HepG2 (cell line): ENCODE results near the gene DSCAM. TPM values are rescaled to one million over a fixed set of nuclear protein-coding genes. Genes with fewer than 3 reads are reported as not detected.

Source experiments
- ATAC-seq: fragments of 200-7000 bp; cut with Tn5 transposase; 3 replicates; pipeline ENCODE4 v1.9.1; 2020; ENCODE audit warnings: mild to moderate bottlenecking, moderate library complexity
- BruUV-seq: library from RNA; stranded (reverse); fragments of 400-500 nt; replicated peaks from 2 replicates; lab custom pipeline; 2021; lab: Mats Ljungman, UMichigan
- CTCF ChIA-PET: fragments of 300-600 bp; formaldehyde crosslinking; extraction: SDS; loops from one replicate; lab custom pipeline; 2021; ENCODE audit warnings: low total read pairs, inconsistent platforms, low intra/inter-chr PET ratio; lab: Yijun Ruan, JAX
- POLR2A ChIA-PET: fragments of 350-600 bp; sonication (Branson Sonifier 250); formaldehyde crosslinking; loops from one replicate; lab custom pipeline; 2020; ENCODE audit warnings: antibody characterized with exemption, inconsistent platforms; lab: Yijun Ruan, JAX
- DNase-seq: peaks from one replicate; pipeline ENCODE4 v3.0.0-alpha.2; 2015; ENCODE audit warnings: low spot score
- FAIRE-seq: peaks from 3 replicates; lab custom pipeline; 2011; peaks lifted over from hg19 to GRCh38; lab: Jason Lieb, UNC
- H2AFZ ChIP-seq: one replicate; pipeline ENCODE4 v1.6.1; 2011; ENCODE audit warnings: low read length, inconsistent platforms
- H3K27ac ChIP-seq: fragments of 300-600 bp; 3 replicates; pipeline ENCODE4 v1.8.0; 2011; ENCODE audit warnings: mixed run types, mild to moderate bottlenecking, mixed read lengths, low read length, inconsistent platforms; ENCODE audit not compliant: insufficient read depth; ENCODE audit errors: extremely low read length
- H3K27me3 ChIP-seq, 2 experiments: fragments of 200-600 bp in 1 of 2; 2 replicates in 1 of 2; 3 replicates in 1 of 2; pipeline versions ENCODE4 v1.6.0 to v1.8.0; 2011; ENCODE audit warnings: low read length in 2 of 2, mild to moderate bottlenecking in 2 of 2, moderate library complexity in 2 of 2, inconsistent platforms in 1 of 2; ENCODE audit not compliant: insufficient read depth in 2 of 2, control insufficient read depth in 1 of 2
- H3K36me3 ChIP-seq, 2 experiments: fragments of 200-600 bp in 1 of 2; replicated peaks in 1 of 2; 2 replicates in 1 of 2; 3 replicates in 1 of 2; pipeline versions ENCODE4 v1.5.1 to v1.8.0; 2011; ENCODE audit warnings: low read length in 2 of 2, inconsistent platforms in 1 of 2; ENCODE audit not compliant: insufficient read depth in 2 of 2, control insufficient read depth in 1 of 2
- H3K4me1 ChIP-seq: 2 replicates; pipeline ENCODE4 v1.5.1; 2012; ENCODE audit warnings: low read length, inconsistent platforms; ENCODE audit not compliant: insufficient read depth
- H3K4me2 ChIP-seq: 2 replicates; pipeline ENCODE4 v1.6.0; 2011; ENCODE audit warnings: low read depth, low read length, inconsistent platforms
- H3K4me3 ChIP-seq, 3 experiments: fragments of 200-600 bp in 1 of 3; sonication (generic), shearing (Covaris generic) in 1 of 3; replicated peaks in 1 of 3; 2 replicates each; pipeline ENCODE4 v1.5.1; 2011 to 2016; ENCODE audit warnings: low read length in 3 of 3, inconsistent platforms in 2 of 3, low read depth in 2 of 3, mild to moderate bottlenecking in 2 of 3, control low read depth in 1 of 3, mixed read lengths in 1 of 3; ENCODE audit not compliant: insufficient read depth in 1 of 3
- H3K79me2 ChIP-seq: one replicate; pipeline ENCODE4 v1.6.1; 2011; ENCODE audit warnings: low read length, inconsistent platforms; ENCODE audit not compliant: insufficient read depth
- H3K9ac ChIP-seq: 2 replicates; pipeline ENCODE4 v1.6.0; 2011; ENCODE audit warnings: mild to moderate bottlenecking, low read depth, low read length, inconsistent platforms; ENCODE audit not compliant: insufficient read depth
- H3K9me3 ChIP-seq: 2 replicates; pipeline ENCODE4 v1.5.1; 2012; ENCODE audit warnings: mild to moderate bottlenecking, low read length
- H4K20me1 ChIP-seq: 2 replicates; pipeline ENCODE4 v1.6.0; 2011; ENCODE audit warnings: inconsistent platforms, mild to moderate bottlenecking, low read length, moderate library complexity; ENCODE audit not compliant: insufficient read depth
- ATF7-NPFF ChIP-seq: sonication (generic); formaldehyde crosslinking; IDR thresholded peaks from 2 replicates; pipeline ENCODE4 v1.8.1; 2023; ENCODE audit warnings: mild to moderate bottlenecking, low read depth, missing genetic modification reagents, moderate library complexity
- BCL3 ChIP-seq: sonication (generic); formaldehyde crosslinking; IDR thresholded peaks from 2 replicates; pipeline ENCODE4 v1.5.1; 2020; ENCODE audit warnings: mild to moderate bottlenecking, missing genetic modification reagents, moderate library complexity
- ELF3 ChIP-seq: IDR thresholded peaks from 2 replicates; pipeline ENCODE4 v1.6.1; 2016; ENCODE audit warnings: missing genetic modification reagents, missing compliant biosample characterization
- HOXA5 ChIP-seq: sonication (generic); formaldehyde crosslinking; IDR thresholded peaks from 2 replicates; pipeline ENCODE4 v1.4.0; 2020; ENCODE audit warnings: missing genetic modification reagents
- KLF16 ChIP-seq, 2 experiments: sonication (generic) in 1 of 2; formaldehyde crosslinking in 1 of 2; IDR thresholded peaks; 2 replicates each; pipeline versions ENCODE4 v1.6.1 to v1.8.0; 2016 to 2023; ENCODE audit warnings: missing genetic modification reagents in 2 of 2, missing compliant biosample characterization in 1 of 2
- KLF6 ChIP-seq: IDR thresholded peaks from 2 replicates; pipeline ENCODE4 v1.8.0; 2016; ENCODE audit warnings: missing biosample characterization, missing genetic modification reagents
- MIER2 ChIP-seq: IDR thresholded peaks from 2 replicates; pipeline ENCODE4 v1.6.1; 2016; ENCODE audit warnings: missing biosample characterization, missing genetic modification reagents
- MTA1 ChIP-seq: sonication (generic); formaldehyde crosslinking; IDR thresholded peaks from 2 replicates; pipeline ENCODE4 v1.4.0; 2020; ENCODE audit warnings: missing genetic modification reagents, mild to moderate bottlenecking, borderline replicate concordance
- MTF2 ChIP-seq: sonication (generic); formaldehyde crosslinking; IDR thresholded peaks from 2 replicates; pipeline ENCODE4 v1.5.0; 2020; ENCODE audit warnings: missing genetic modification reagents, borderline replicate concordance
- NPAS2 ChIP-seq: sonication (generic); formaldehyde crosslinking; IDR thresholded peaks from 2 replicates; pipeline ENCODE4 v1.8.0; 2022; ENCODE audit warnings: mild to moderate bottlenecking, missing genetic modification reagents, borderline replicate concordance
- RBFOX2 ChIP-seq: fragments of 200-400 bp; formaldehyde crosslinking; IDR thresholded peaks from 2 replicates; pipeline ENCODE4 v1.6.1; 2017; ENCODE audit warnings: low read depth, mild to moderate bottlenecking, low read length
- RFX5 ChIP-seq: IDR thresholded peaks from 2 replicates; pipeline ENCODE4 v1.6.1; 2011; ENCODE audit warnings: low read depth, low read length, improper control_type of control experiment
- RNF2 ChIP-seq: fragments of 450-650 bp; conservative IDR thresholded peaks from 2 replicates; pipeline ENCODE4 v1.6.1; 2016; ENCODE audit warnings: low read depth
- SALL2 ChIP-seq: sonication (generic); formaldehyde crosslinking; IDR thresholded peaks from 2 replicates; pipeline ENCODE4 v1.8.1; 2023; ENCODE audit warnings: mild to moderate bottlenecking, missing genetic modification reagents, inconsistent platforms
- TCF12 ChIP-seq, 2 experiments: fragments of 450-650 bp in 1 of 2; sonication (generic) in 1 of 2; formaldehyde crosslinking in 1 of 2; IDR thresholded peaks; 2 replicates each; pipeline versions ENCODE4 v1.6.1 to v1.8.0; 2017 to 2022; ENCODE audit warnings: antibody characterized with exemption in 1 of 2, mild to moderate bottlenecking in 1 of 2, missing genetic modification reagents in 1 of 2, moderate library complexity in 1 of 2
- ZC3H13 ChIP-seq: sonication (generic); formaldehyde crosslinking; IDR thresholded peaks from 2 replicates; pipeline ENCODE4 v1.8.1; 2023; ENCODE audit warnings: mild to moderate bottlenecking, missing genetic modification reagents, moderate library complexity
- ZFY ChIP-seq: sonication (generic); formaldehyde crosslinking; IDR thresholded peaks from 2 replicates; pipeline ENCODE4 v1.4.0; 2020; ENCODE audit warnings: missing genetic modification reagents
- ZMYM2 ChIP-seq: sonication (generic); formaldehyde crosslinking; IDR thresholded peaks from 2 replicates; pipeline ENCODE4 v1.8.0; 2022; ENCODE audit warnings: mild to moderate bottlenecking, missing genetic modification reagents
- ZNF253 ChIP-seq: sonication (generic); formaldehyde crosslinking; IDR thresholded peaks from 2 replicates; pipeline ENCODE4 v1.8.0; 2022; ENCODE audit warnings: mild to moderate bottlenecking, missing genetic modification reagents, borderline replicate concordance
- ZNF383 ChIP-seq: sonication (generic); formaldehyde crosslinking; IDR thresholded peaks from 2 replicates; pipeline ENCODE4 v1.4.0; 2020; ENCODE audit warnings: missing genetic modification reagents, mild to moderate bottlenecking, borderline replicate concordance
- ZNF616 ChIP-seq: sonication (generic); formaldehyde crosslinking; IDR thresholded peaks from 2 replicates; pipeline ENCODE4 v1.5.0; 2020; ENCODE audit warnings: low read depth, mild to moderate bottlenecking, missing genetic modification reagents
- ZNF7 ChIP-seq: IDR thresholded peaks from 2 replicates; pipeline ENCODE4 v1.6.1; 2016; ENCODE audit warnings: missing biosample characterization, missing genetic modification reagents
- WGBS: methylation state at CpG from one replicate; pipeline ENCODE4 v1.1.6; 2017; ENCODE audit warnings: low lambda C conversion rate; 5-methylcytosine and 5-hydroxymethylcytosine counted together
- in situ Hi-C: cut with HindIII; loops from 2 replicates; pipeline ENCODE4 v1.10.0; 2017; ENCODE audit warnings: low pct_unique_long_range_greater_than_20kb; ENCODE audit not compliant: extremely low pct_ligation_motif_present
- intact Hi-C: fragments of 100-400 bp; cut with micrococcal nuclease; formaldehyde crosslinking; loops from one replicate; pipeline ENCODE4 v1.10.0; 2022; ENCODE audit not compliant: unreplicated experiment
- polyA plus RNA-seq, 8 experiments: library from polyadenylated mRNA; depleted of rRNA in 3 of 8; stranded (reverse) in 7 of 8; unstranded in 1 of 8; fragments of >200 nt; fragmentation: Illumina TruSeq in 4 of 8; extraction: Trizol in 4 of 8; gene quantifications; 2 replicates each; pipeline versions ENCODE4 v1.2.1 to v1.2.3, GENCODE V29; 2011 to 2016; ENCODE audit warnings: low read depth in 4 of 8, missing spikeins in 1 of 8, mixed read lengths in 1 of 8; ENCODE audit not compliant: insufficient read depth in 1 of 8
- total RNA-seq, 5 experiments: library from RNA; depleted of rRNA; stranded (reverse); fragments of >200 nt; fragmentation: Illumina TruSeq; extraction: Trizol; gene quantifications; 2 replicates each; pipeline ENCODE4 v1.2.3, GENCODE V29; 2016; ENCODE audit warnings: low read depth in 1 of 5

The DSCAM gene
- total and polyA plus RNA-seq, 2 of the 13 experiments (the other 11 are each of a cell fraction or from before 2014, with no cell fraction given): not detected

DNA sequence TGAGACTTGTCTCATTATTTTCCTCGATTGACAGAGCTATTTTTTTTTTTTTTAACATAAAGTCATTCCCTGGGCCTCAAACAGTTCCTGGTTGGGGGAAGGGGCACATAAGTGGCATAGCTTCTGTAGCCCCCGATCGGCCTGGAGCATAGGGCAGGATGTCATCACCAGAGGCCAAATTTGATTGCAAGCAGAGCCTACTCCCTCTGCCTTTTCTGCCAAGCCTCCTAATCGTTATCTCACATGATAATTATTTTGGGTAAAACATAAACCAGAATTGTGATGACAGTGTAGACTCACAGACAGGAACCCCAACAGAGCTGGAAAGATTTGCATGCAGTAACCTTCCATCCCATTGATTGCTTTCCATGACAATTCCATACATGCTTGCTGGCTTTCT lies 574.9 kb downstream of the DSCAM start (continued):
- TF ChIP-seq MIER2 (CRISPR knock-in tag) (no peak), TCF12 (IDR thresholded peaks at IDR 0.05) (no peak), TCF12 (CRISPR knock-in tag; IDR thresholded peaks at IDR 0.05) (no peak), ZNF253 (CRISPR knock-in tag) (no peak), MTF2 (CRISPR knock-in tag) (no peak), ZFY (CRISPR knock-in tag) (no peak), MTA1 (CRISPR knock-in tag) (no peak)
- TF ChIP-seq, all 625 proteins: peak for 0

- POLR2A ChIA-PET: no interaction called here
- Histone ChIP-seq H2AFZ (no peak overlapping the region), H3K36me3 (no peaks in the 10 kb centered on the region), H3K4me3 (no peak overlapping the region), H3K4me1 (no peaks in the 10 kb centered on the region), H4K20me1 (no peaks in the 10 kb centered on the region), H3K9ac (no peak overlapping the region), H3K9me3 (peaks cover 93% of the 10 kb centered on the region), H3K4me2 (no peak overlapping the region), H3K27me3 (no peaks in the 10 kb centered on the region), H3K27ac (no peak overlapping the region), H3K79me2 (no peaks in the 10 kb centered on the region)
- no TSS peak for BruUV-seq
- DNase-seq: no peak
- CTCF ChIA-PET: no interaction called here
- no peak for FAIRE-seq
- TF ChIP-seq ZMYM2 (CRISPR knock-in tag) (no peak), SALL2 (no peak), NPAS2 (CRISPR knock-in tag) (no peak), RBFOX2 (no peak), KLF16 (CRISPR knock-in tag; IDR thresholded peaks at IDR 0.05) (no peak), ZNF383 (CRISPR knock-in tag) (no peak), RFX5 (no peak), KLF6 (CRISPR knock-in tag) (no peak), BCL3 (CRISPR knock-in tag) (no peak), HOXA5 (CRISPR knock-in tag) (no peak), RNF2 (no peak), ELF3 (CRISPR knock-in tag) (no peak), ZC3H13 (no peak), ATF7-NPFF (no peak), ZNF616 (CRISPR knock-in tag) (no peak), ZNF7 (CRISPR knock-in tag) (no peak)
- in situ Hi-C loops: no loop called here
- 13% methylated on average over 4 of the region's 9 CpGs for WGBS
- no peak for ATAC-seq
- intact Hi-C loops: no loop called here
Measured at GRCh38 chr21:40271164-40271563, 575.8 kb downstream of the DSCAM start.
